ENCODE measurements around the gene TNFRSF19.

GRCh38 chr13:23710366-23710765 lies 140.2 kb downstream of the TNFRSF19 start:
- TF ChIP-seq POLR2A (IDR thresholded peaks at IDR 0.05) (no peak), CTCF (IDR thresholded peaks at IDR 0.05) (no peak)
